Spleen (tissue), 7 donors: ENCODE results near the gene WAPL.

Experiments
- CTCF ChIP-seq, 11 experiments: fragments of 200-600 bp in 7 of 11; fragments of 450-650 bp in 4 of 11; sonication (generic) in 4 of 11; IDR thresholded peaks in 8 of 11; conservative IDR thresholded peaks in 3 of 11; 1 replicate in 7 of 11; 2 replicates in 4 of 11; pipeline versions ENCODE4 v1.4.0 to v1.8.0; 2016 to 2021; ENCODE audit warnings: antibody characterized with exemption in 11 of 11, inconsistent platforms in 4 of 11, mild to moderate bottlenecking in 1 of 11
- POLR2A ChIP-seq, 3 donors: fragments of 450-650 bp; IDR thresholded peaks; one replicate each; pipeline ENCODE4 v1.5.1; 2017; ENCODE audit warnings: antibody characterized with exemption in 3 of 3, mild to moderate bottlenecking in 1 of 3
- POLR2AphosphoS5 ChIP-seq, 3 donors: sonication (generic); formaldehyde crosslinking; IDR thresholded peaks; one replicate each; pipeline ENCODE4 v1.5.1; 2017; ENCODE audit warnings: antibody characterized with exemption in 3 of 3
- donor health status: DM: no; HTN: no; CAD: no; lungs with moderate emphysema.
- donor health status: DM: no; HTN: no; CAD: no.
- donor health status: DM: no; HTN: no; CAD: no.

GRCh38 chr10:86437447-86437846, 84.1 kb downstream of the WAPL start:
- TF ChIP-seq CTCF (IDR thresholded peaks at IDR 0.05 in 8 of 11, conservative IDR thresholded peaks at IDR 0.05 in 3 of 11) (no peak), POLR2A (IDR thresholded peaks at IDR 0.05) (no peak), POLR2AphosphoS5 (IDR thresholded peaks at IDR 0.05) (no peak)
